ENCODE results near the gene ENKD1. TPM values are rescaled to one million over a fixed set of nuclear protein-coding genes. Genes with fewer than 3 reads are reported as not detected.

Gene ENKD1
- total RNA-seq, 4 donors from 2014 or later = 12.5 to 20.9 (median 15.3) TPM

GRCh38 chr16:67663877-67664222, 2.7 kb downstream of the ENKD1 start:
- in situ Hi-C loops (cut with MboI; ENCODE audit: low pct_ligation_motif_present in 1 of 4, low pct_unique_long_range_greater_than_20kb in 1 of 4, low sequenced_read_pairs in 3 of 4) (loop anchor here in 3 of 4 donors (10.0 to 25.0 kb wide), 2 partner anchors 102 to 139 kb away; partner anchors contain the start of genes CTCF (in 2 of the 3) and RIPOR1 (in 1 of the 3)), intact Hi-C loops (cut with DNase I; ENCODE audit: low total_unique reads) (no loop called here)
- no peak for DNase-seq
- Histone ChIP-seq H3K9me3 (no peaks in the 10 kb centered on the region), H3K36me3 (no peaks in the 10 kb centered on the region), H3K27ac (no peak overlapping the region), H3K4me1 (peaks cover 29 to 47% (median 39%) of the 10 kb centered on the region in 4 donors), H3K27me3 (no peaks in the 10 kb centered on the region), H3K4me3 (no peak overlapping the region)
- WGBS, 2 donors (ENCODE audit: low coverage in 1 of 2) = 91 to 100% methylated on average over 1 to 6 of the region's 6 CpGs
- no peak for TF ChIP-seq POLR2A (IDR thresholded peaks at IDR 0.05)
- TF ChIP-seq POLR2AphosphoS5 (IDR thresholded peaks at IDR 0.05) = no peak
- TF ChIP-seq EP300 (IDR thresholded peaks at IDR 0.05; ENCODE audit: low read depth) = no peak
- no peak for TF ChIP-seq CTCF (IDR thresholded peaks at IDR 0.05)

- H3K4me3 ChIP-seq = no peak overlapping the region
- in situ Hi-C loops (cut with MboI; ENCODE audit: low pct_ligation_motif_present in 1 of 4, low pct_unique_long_range_greater_than_20kb in 1 of 4, low sequenced_read_pairs in 3 of 4) = loop anchor here in 3 of 4 donors (10.0 to 25.0 kb wide), 2 partner anchors 101 to 139 kb away; partner anchors contain the start of genes CTCF (in 2 of the 3) and RIPOR1 (in 1 of the 3)
- intact Hi-C loops (cut with DNase I; ENCODE audit: low total_unique reads) = no loop called here
- H3K27ac ChIP-seq = no peak overlapping the region
- no peaks in the 10 kb centered on the region for H3K36me3 ChIP-seq
- no peaks in the 10 kb centered on the region for H3K9me3 ChIP-seq
- no peaks in the 10 kb centered on the region for H3K27me3 ChIP-seq
- DNase-seq = no peak
- H3K4me1 ChIP-seq = peaks cover 30 to 43% (median 40%) of the 10 kb centered on the region in 4 donors
- TF ChIP-seq POLR2A (IDR thresholded peaks at IDR 0.05) = no peak
- TF ChIP-seq CTCF (IDR thresholded peaks at IDR 0.05) = peak in 1 of 5 experiments; percentile 12
- 83% methylated on average over 21 of the region's 25 CpGs; no CpG with 5 or more reads in 1 of the 2 donors for WGBS, 2 donors (ENCODE audit: low coverage in 1 of 2)
Measured at GRCh38 chr16:67663151-67663876, 3.2 kb downstream of the ENKD1 start.

- H3K36me3 ChIP-seq = no peaks in the 10 kb centered on the region
Measured at GRCh38 chr16:67662653-67663010, 3.9 kb downstream of the ENKD1 start.

More at GRCh38 chr16:67662653-67663010, 3.9 kb downstream of the ENKD1 start:
- H3K4me3 ChIP-seq = no peak overlapping the region
- peaks cover 26 to 36% (median 34%) of the 10 kb centered on the region in 4 donors for H3K4me1 ChIP-seq
- H3K27ac ChIP-seq = no peak overlapping the region
- no peak for DNase-seq
- no peaks in the 10 kb centered on the region for H3K27me3 ChIP-seq
- in situ Hi-C loops (cut with MboI; ENCODE audit: low pct_ligation_motif_present in 1 of 4, low pct_unique_long_range_greater_than_20kb in 1 of 4, low sequenced_read_pairs in 3 of 4) = loop anchor here in 3 of 4 donors (10.0 to 25.0 kb wide), 2 partner anchors 100 to 138 kb away; partner anchors contain the start of genes CTCF (in 2 of the 3) and RIPOR1 (in 1 of the 3)
- TF ChIP-seq POLR2AphosphoS5 (IDR thresholded peaks at IDR 0.05) (no peak), EP300 (IDR thresholded peaks at IDR 0.05; ENCODE audit: low read depth) (no peak), CTCF (IDR thresholded peaks at IDR 0.05) (no peak), POLR2A (IDR thresholded peaks at IDR 0.05) (no peak)
- no peaks in the 10 kb centered on the region for H3K9me3 ChIP-seq
- intact Hi-C loops (cut with DNase I; ENCODE audit: low total_unique reads) = no loop called here

Measured in transverse colon (tissue), 4 donors.